Measurements from ENCODE around the gene MPZL1. TPM values are rescaled to one million over a fixed set of nuclear protein-coding genes. Genes with fewer than 3 reads are reported as not detected.
"Not testable (repeated sequence)": the region's sequence is repeated elsewhere in the genome, so short reads cannot be mapped to it uniquely, and the experiment has no call there.

MPZL1 gene
- total RNA-seq, 2 experiments from 2014 or later: 48.9 to 61.9 TPM

DNA sequence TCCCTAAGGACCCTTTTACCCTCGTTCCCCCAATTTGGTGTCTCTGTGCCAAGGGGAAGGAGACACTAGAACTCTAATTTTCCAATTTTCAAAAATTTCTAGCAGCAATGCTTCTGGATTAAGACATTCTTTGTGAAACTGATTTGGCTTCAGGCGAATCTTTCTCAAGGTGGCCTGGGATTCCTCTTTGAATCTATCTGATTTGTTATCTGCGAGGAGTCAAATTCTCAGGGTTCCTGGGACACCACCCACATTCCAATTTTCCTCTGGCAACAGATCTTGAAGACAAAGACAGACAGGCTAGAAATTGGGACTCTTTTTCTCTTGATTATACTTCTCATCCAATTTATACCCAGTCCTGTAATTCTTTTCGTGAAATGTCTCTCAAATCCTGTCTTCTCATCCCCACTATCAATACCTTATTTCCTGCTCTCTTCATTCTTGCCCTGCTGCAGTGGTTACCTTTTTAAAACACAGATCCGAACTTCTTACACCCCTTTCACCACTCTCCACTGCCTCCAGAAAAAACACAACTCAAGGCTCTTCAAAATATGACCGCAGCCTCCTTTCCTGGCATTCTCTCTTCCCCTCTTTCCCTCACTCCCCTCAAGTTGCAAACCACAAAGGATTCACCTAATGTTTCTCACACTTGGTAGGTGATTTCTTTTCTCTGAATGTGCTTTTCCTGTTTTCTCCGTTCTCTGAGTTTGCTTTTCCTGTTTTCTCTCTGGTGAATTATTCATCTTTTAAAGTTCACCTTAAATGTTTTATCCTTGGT is 2.7 kb upstream of the MPZL1 start:
- H3K4me3 ChIP-seq (ENCODE audit: low read depth, low read length, poor library complexity, severe bottlenecking): peak overlapping the region; percentile 56
- no peaks in the 10 kb centered on the region for H3K36me3 ChIP-seq (ENCODE audit: insufficient read depth, low read length)
- ChIA-PET CTCF (ENCODE audit: unreplicated experiment) (no interaction called here), POLR2A (interaction anchor here (0.5 to 0.6 kb wide), 2 partner anchors 176 to 180 kb away, joined by 3 read pairs; no protein-coding TSS in a partner anchor)
- H3K9me3 ChIP-seq (ENCODE audit: low read length): no peaks in the 10 kb centered on the region
- peak overlapping the region; percentile 78 for H3K27ac ChIP-seq (ENCODE audit: low read depth, low read length, poor library complexity, severe bottlenecking)
- TF ChIP-seq EZH2phosphoT487 (IDR thresholded peaks at IDR 0.05; ENCODE audit: borderline replicate concordance, low read depth, low read length): no peak
- TF ChIP-seq, protein P1, sequence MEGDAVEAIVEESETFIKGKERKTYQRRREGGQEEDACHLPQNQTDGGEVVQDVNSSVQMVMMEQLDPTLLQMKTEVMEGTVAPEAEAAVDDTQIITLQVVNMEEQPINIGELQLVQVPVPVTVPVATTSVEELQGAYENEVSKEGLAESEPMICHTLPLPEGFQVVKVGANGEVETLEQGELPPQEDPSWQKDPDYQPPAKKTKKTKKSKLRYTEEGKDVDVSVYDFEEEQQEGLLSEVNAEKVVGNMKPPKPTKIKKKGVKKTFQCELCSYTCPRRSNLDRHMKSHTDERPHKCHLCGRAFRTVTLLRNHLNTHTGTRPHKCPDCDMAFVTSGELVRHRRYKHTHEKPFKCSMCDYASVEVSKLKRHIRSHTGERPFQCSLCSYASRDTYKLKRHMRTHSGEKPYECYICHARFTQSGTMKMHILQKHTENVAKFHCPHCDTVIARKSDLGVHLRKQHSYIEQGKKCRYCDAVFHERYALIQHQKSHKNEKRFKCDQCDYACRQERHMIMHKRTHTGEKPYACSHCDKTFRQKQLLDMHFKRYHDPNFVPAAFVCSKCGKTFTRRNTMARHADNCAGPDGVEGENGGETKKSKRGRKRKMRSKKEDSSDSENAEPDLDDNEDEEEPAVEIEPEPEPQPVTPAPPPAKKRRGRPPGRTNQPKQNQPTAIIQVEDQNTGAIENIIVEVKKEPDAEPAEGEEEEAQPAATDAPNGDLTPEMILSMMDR (conservative IDR thresholded peaks at IDR 0.05; ENCODE audit: low read length): no peak
- H3K9me2 ChIP-seq (ENCODE audit: insufficient read depth, low read length): no peaks in the 10 kb centered on the region
- no peak for DNase-seq (ENCODE audit: low spot score)
- intact Hi-C loops (cut with micrococcal nuclease; ENCODE audit: unreplicated experiment): loop anchor here (5.0 kb wide), 2 partner anchors 363 to 392 kb away; no protein-coding TSS in a partner anchor
- BruUV-seq (replicated peaks): no TSS peak
- H2AFZ ChIP-seq (ENCODE audit: low read length): peak overlapping the region; percentile 95
- peaks cover 21% of the 10 kb centered on the region; the same call in 1 of the 2 replicates for H3K79me2 ChIP-seq (ENCODE audit: insufficient read depth, low read depth, low read length)
- H3K4me2 ChIP-seq (ENCODE audit: low read length): peak overlapping the region; percentile 93
- H3K4me1 ChIP-seq (ENCODE audit: insufficient read depth, low read length, poor library complexity, severe bottlenecking): peaks cover 61% of the 10 kb centered on the region
- peaks cover 13% of the 10 kb centered on the region; the same call in 1 of the 2 replicates for H4K20me1 ChIP-seq (ENCODE audit: insufficient read depth, low read length)

DNA sequence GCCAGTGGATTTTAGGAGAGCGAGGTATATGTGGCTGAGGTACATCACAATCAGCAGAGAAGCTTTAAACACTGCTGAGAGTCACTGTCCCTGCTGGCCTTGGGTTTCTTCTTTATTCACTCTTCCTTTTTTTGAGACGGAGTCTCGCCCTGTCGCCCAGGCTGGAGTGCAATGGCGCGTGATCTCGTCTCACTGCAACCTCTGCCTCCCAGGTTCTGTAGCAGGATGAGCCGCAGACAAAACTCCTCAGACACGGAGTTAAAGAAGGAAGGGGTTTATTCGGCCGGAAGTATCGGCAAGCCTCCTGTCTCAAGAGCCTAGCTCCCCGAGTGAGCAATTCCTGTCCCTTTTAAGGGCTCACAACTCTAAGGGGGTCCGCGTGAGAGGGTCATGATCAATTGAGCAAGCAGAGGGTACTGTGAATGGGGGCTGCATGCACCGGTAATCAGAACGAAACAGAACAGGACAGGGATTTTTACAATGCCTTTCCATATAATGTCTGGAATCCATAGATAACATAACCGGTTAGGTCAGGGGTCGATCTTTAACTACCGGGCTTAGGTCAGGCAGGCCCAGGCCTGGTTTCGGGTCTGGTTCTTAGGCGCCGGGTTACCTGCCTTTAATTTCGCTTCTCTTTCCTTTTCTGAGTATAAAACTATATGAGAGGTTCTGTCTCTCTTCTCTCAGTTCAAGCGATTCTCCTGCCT is 1.9 kb upstream of the MPZL1 start:
- POLR2A ChIA-PET: interaction anchor here (1.0 to 1.6 kb wide), 2 partner anchors 29 to 93 kb away, joined by 3 to 4 read pairs; no protein-coding TSS in a partner anchor
- peak overlapping the region; percentile 95 for H2AFZ ChIP-seq (ENCODE audit: low read length)
- peak overlapping the region; percentile 56 for H3K4me3 ChIP-seq (ENCODE audit: low read depth, low read length, poor library complexity, severe bottlenecking)
- H4K20me1 ChIP-seq (ENCODE audit: insufficient read depth, low read length): peaks cover 20% of the 10 kb centered on the region; the same call in 1 of the 2 replicates
- H3K9me2 ChIP-seq (ENCODE audit: insufficient read depth, low read length); H3K36me3 ChIP-seq (ENCODE audit: insufficient read depth, low read length); CTCF ChIA-PET (ENCODE audit: unreplicated experiment); BruUV-seq (replicated peaks); H3K9me3 ChIP-seq (ENCODE audit: low read length): not testable (repeated sequence)
- intact Hi-C loops (cut with micrococcal nuclease; ENCODE audit: unreplicated experiment): loop anchor here (5.0 kb wide), 2 partner anchors 362 to 393 kb away; no protein-coding TSS in a partner anchor
- peak; percentile 63 for DNase-seq (ENCODE audit: low spot score)
- peak overlapping the region; percentile 78 for H3K27ac ChIP-seq (ENCODE audit: low read depth, low read length, poor library complexity, severe bottlenecking)
- peak overlapping the region; percentile 93 for H3K4me2 ChIP-seq (ENCODE audit: low read length)
- H3K4me1 ChIP-seq (ENCODE audit: insufficient read depth, low read length, poor library complexity, severe bottlenecking): peaks cover 67% of the 10 kb centered on the region
- H3K79me2 ChIP-seq (ENCODE audit: insufficient read depth, low read depth, low read length): peaks cover 28% of the 10 kb centered on the region; the same call in 1 of the 2 replicates

DNA sequence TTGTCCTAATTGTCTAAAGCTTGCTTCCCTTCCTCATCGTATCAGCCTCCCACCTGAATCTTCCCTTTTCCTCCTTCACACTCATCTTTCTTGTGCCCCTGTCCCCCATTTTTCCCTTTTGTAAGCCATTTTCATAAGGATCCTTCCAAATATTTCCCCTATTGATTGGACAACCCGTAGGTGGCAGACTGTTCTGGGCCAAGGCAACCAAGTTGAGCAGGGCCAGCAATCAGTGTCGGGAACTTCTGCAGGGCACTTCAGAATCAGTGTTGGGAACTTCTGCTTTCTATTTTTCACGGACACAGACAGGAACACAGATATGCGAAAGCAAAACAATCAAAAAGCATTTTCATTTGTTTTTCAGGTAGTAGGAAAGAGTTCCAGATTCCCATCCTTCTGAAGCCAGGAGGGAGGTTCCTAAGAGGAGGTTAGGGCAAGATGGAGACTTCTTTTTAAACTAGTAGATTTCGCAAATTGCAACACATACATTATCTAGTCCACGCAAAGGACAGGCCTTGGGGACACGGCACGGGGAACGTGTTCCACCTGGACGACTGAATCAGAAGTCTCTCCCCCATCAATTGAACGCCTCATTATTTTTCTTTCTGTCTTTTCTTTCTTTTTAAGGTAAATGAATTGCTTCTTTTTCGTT is 691 bp upstream of the MPZL1 start:
- intact Hi-C loops (cut with micrococcal nuclease; ENCODE audit: unreplicated experiment): loop anchor here (1.0 kb wide), 1 partner anchor 82 kb away; no protein-coding TSS in a partner anchor
- peaks cover 73% of the 10 kb centered on the region for H3K4me1 ChIP-seq (ENCODE audit: insufficient read depth, low read length, poor library complexity, severe bottlenecking)
- peak overlapping the region; percentile 94 for H3K4me3 ChIP-seq (ENCODE audit: low read depth, low read length, poor library complexity, severe bottlenecking)
- ChIA-PET CTCF (ENCODE audit: unreplicated experiment) (no interaction called here), POLR2A (interaction anchor here (0.6 to 1.7 kb wide), 7 partner anchors 11 to 659 kb away, joined by 3 to 6 read pairs (median 4); no protein-coding TSS in a partner anchor)
- DNase-seq (ENCODE audit: low spot score): peak; percentile 61
- H3K27ac ChIP-seq (ENCODE audit: low read depth, low read length, poor library complexity, severe bottlenecking): peak overlapping the region; percentile 78
- H2AFZ ChIP-seq (ENCODE audit: low read length): peak overlapping the region; percentile 87
- H4K20me1 ChIP-seq (ENCODE audit: insufficient read depth, low read length): peaks cover 22% of the 10 kb centered on the region; the same call in 1 of the 2 replicates
- no peak for TF ChIP-seq EZH2phosphoT487 (IDR thresholded peaks at IDR 0.05; ENCODE audit: borderline replicate concordance, low read depth, low read length)
- TF ChIP-seq, protein P1 (conservative IDR thresholded peaks at IDR 0.05; ENCODE audit: low read length): peak; percentile 76
- no peaks in the 10 kb centered on the region for H3K9me3 ChIP-seq (ENCODE audit: low read length)
- H3K4me2 ChIP-seq (ENCODE audit: low read length): peak overlapping the region; percentile 93
- H3K79me2 ChIP-seq (ENCODE audit: insufficient read depth, low read depth, low read length): peaks cover 33% of the 10 kb centered on the region; the same call in 1 of the 2 replicates
- H3K9me2 ChIP-seq (ENCODE audit: insufficient read depth, low read length): no peaks in the 10 kb centered on the region
- H3K36me3 ChIP-seq (ENCODE audit: insufficient read depth, low read length): peaks cover 7% of the 10 kb centered on the region; the same call in 1 of the 2 replicates
- TSS peak; percentile 95 for BruUV-seq (replicated peaks)
